HEK293 (cell line): Measurements from ENCODE around the gene EPHA2.

Experiments
- ATF2 ChIP-seq: fragments of 450-650 bp; formaldehyde crosslinking; IDR thresholded peaks from 2 replicates; pipeline ENCODE4 v1.5.1; 2016; ENCODE audit warnings: missing biosample characterization, missing genetic modification characterization, low read depth
- ZBTB7A ChIP-seq: fragments of 450-650 bp; formaldehyde crosslinking; IDR thresholded peaks from 2 replicates; pipeline ENCODE4 v1.5.1; 2016; ENCODE audit warnings: low read depth, missing biosample characterization, missing genetic modification characterization
- ZFP37 ChIP-seq: fragments of 450-650 bp; formaldehyde crosslinking; IDR thresholded peaks from 2 replicates; pipeline ENCODE4 v1.5.1; 2016; ENCODE audit warnings: missing biosample characterization, missing genetic modification characterization

- no peak for TF ChIP-seq ATF2 (tag by site-specific recombination)
- no peak for TF ChIP-seq ZFP37 (tag by site-specific recombination)
- no peak for TF ChIP-seq ZBTB7A (tag by site-specific recombination)
Measured at GRCh38 chr1:16129921-16130543, 25.8 kb downstream of the EPHA2 start.
